PFSK-1 (cell line): Measurements from ENCODE around the gene RGS3.

Source experiments
- FOXP2 ChIP-seq: optimal IDR thresholded peaks from 2 replicates; pipeline ENCODE3; 2011; ENCODE audit warnings: borderline replicate concordance, control low read depth, inconsistent platforms; ENCODE audit not compliant: insufficient read depth; ENCODE audit errors: extremely low read length, extremely low read depth
- POLR2AphosphoS5 ChIP-seq: IDR thresholded peaks from 2 replicates; pipeline ENCODE4 v1.6.1; 2012; ENCODE audit warnings: low read depth, mild to moderate bottlenecking, control low read depth, low read length, moderate library complexity
- SIN3A ChIP-seq: IDR thresholded peaks from 2 replicates; pipeline ENCODE4 v1.6.1; 2012; ENCODE audit warnings: mild to moderate bottlenecking, low read length, moderate library complexity, borderline replicate concordance; ENCODE audit not compliant: insufficient read depth
- TF ChIP-seq, protein P1 (sequence below), 2 experiments: IDR thresholded peaks; 2 replicates each; pipeline versions ENCODE4 v1.6.1 to v1.8.0; 2011 to 2012; ENCODE audit warnings: low read depth in 2 of 2, low read length in 2 of 2, control low read depth in 1 of 2, inconsistent platforms in 1 of 2, mild to moderate bottlenecking in 1 of 2, moderate library complexity in 1 of 2; ENCODE audit not compliant: insufficient read depth in 1 of 2

DNA sequence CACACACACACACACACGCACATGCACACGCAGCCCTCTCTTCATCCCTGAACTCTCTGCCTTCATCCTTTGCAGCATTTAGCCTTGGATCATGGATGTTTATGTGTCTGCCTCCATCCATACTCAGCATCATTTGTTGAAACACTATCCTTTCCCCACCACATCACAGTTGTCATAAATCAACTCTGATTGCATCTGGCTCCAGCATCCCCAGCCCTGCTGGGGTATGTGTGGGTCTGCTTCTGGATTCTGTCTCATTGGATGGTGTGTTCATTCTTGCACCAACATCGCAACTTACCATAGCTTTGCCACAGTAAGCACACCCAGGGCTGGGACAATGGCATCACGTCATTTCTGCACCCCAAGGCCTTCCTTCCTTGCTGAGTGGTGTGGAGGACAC lies 175.4 kb downstream of the RGS3 start:
- TF ChIP-seq, protein P1, sequence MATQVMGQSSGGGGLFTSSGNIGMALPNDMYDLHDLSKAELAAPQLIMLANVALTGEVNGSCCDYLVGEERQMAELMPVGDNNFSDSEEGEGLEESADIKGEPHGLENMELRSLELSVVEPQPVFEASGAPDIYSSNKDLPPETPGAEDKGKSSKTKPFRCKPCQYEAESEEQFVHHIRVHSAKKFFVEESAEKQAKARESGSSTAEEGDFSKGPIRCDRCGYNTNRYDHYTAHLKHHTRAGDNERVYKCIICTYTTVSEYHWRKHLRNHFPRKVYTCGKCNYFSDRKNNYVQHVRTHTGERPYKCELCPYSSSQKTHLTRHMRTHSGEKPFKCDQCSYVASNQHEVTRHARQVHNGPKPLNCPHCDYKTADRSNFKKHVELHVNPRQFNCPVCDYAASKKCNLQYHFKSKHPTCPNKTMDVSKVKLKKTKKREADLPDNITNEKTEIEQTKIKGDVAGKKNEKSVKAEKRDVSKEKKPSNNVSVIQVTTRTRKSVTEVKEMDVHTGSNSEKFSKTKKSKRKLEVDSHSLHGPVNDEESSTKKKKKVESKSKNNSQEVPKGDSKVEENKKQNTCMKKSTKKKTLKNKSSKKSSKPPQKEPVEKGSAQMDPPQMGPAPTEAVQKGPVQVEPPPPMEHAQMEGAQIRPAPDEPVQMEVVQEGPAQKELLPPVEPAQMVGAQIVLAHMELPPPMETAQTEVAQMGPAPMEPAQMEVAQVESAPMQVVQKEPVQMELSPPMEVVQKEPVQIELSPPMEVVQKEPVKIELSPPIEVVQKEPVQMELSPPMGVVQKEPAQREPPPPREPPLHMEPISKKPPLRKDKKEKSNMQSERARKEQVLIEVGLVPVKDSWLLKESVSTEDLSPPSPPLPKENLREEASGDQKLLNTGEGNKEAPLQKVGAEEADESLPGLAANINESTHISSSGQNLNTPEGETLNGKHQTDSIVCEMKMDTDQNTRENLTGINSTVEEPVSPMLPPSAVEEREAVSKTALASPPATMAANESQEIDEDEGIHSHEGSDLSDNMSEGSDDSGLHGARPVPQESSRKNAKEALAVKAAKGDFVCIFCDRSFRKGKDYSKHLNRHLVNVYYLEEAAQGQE (IDR thresholded peaks at IDR 0.05; ENCODE audit: insufficient read depth in 1 of 2, low read depth in 2 of 2, low read length in 2 of 2) = no peak
- no peak for TF ChIP-seq FOXP2
- TF ChIP-seq POLR2AphosphoS5 = no peak
- TF ChIP-seq SIN3A = no peak
